ENCODE data around the gene KMO. TPM values are rescaled to one million over a fixed set of nuclear protein-coding genes. Genes with fewer than 3 reads are reported as not detected.

The KMO gene
- 0.74 to 1.6 TPM (median 1.4 TPM) in 5 replicates for total RNA-seq (2022; extraction: Qiagen RNA extraction)

GRCh38 chr1:241532162-241532531, at the start of gene KMO:
Gene KMO, plus strand, starts transcription at chr1:241532378. Its CDS starts 67 bp downstream, at chr1:241532445.

GRCh38 chr1:241519308-241520079, 12.7 kb upstream of the KMO start, which contains the start of gene FH:
Gene FH, minus strand, starts transcription at chr1:241519755. Its CDS starts 33 bp downstream, at chr1:241519722.

GRCh38 chr1:241640149-241640866, 108.1 kb downstream of the KMO start, which contains the start of the genes CHML and OPN3:
Gene CHML, minus strand, starts transcription at chr1:241640369. Its CDS starts 4,603 bp downstream, at chr1:241635766.
Gene OPN3, minus strand, starts transcription at chr1:241640369. Its CDS starts 115 bp downstream, at chr1:241640254.

Other genes starting within 250 kb of the KMO start
- gene RGS7, start 175.2 kb upstream of the KMO start, total RNA-seq (2022; extraction: Qiagen RNA extraction), result 0.04 to 0.13 TPM (median 0.07 TPM) in 4 of 5 replicates, not detected in the other
- 85.7 to 89.6 TPM (median 88.4 TPM) in 5 replicates for gene FH, start 12.6 kb upstream of the KMO start, total RNA-seq (2022; extraction: Qiagen RNA extraction)
- gene CHML, start 108.0 kb downstream of the KMO start, total RNA-seq (2022; extraction: Qiagen RNA extraction), result 8.2 to 9.2 TPM (median 8.6 TPM) in 5 replicates
- 50.4 to 64.8 TPM (median 57.4 TPM) in 5 replicates for gene OPN3, start 108.0 kb downstream of the KMO start, total RNA-seq (2022; extraction: Qiagen RNA extraction)
- gene WDR64, start 119.9 kb downstream of the KMO start, total RNA-seq (2022; extraction: Qiagen RNA extraction), result not detected in 5 replicates

Measured in A549 treated with CORT108297 at 1 μM for 4 hours (cell line).